IMR-90 (cell line): ENCODE data around the gene LRRC39. TPM values are rescaled to one million over a fixed set of nuclear protein-coding genes. Genes with fewer than 3 reads are reported as not detected.

Experiments used
- ATAC-seq: fragments of 200-7000 bp; cut with Tn5 transposase; 2 replicates; pipeline ENCODE4 v1.9.1; 2020; ENCODE audit warnings: low read depth, mild to moderate bottlenecking, moderate library complexity
- BruUV-seq: library from RNA; stranded (reverse); fragments of 400-500 nt; replicated peaks from 2 replicates; lab custom pipeline; 2021; lab: Mats Ljungman, UMichigan
- CTCF ChIA-PET: fragments of 300-600 bp; formaldehyde crosslinking; extraction: SDS; loops from one replicate; lab custom pipeline; 2021; ENCODE audit warnings: antibody characterized with exemption; lab: Yijun Ruan, JAX
- POLR2A ChIA-PET: fragments of 300-600 bp; sonication (Branson Sonifier 250); formaldehyde crosslinking; loops from one replicate; lab custom pipeline; 2022; ENCODE audit warnings: antibody characterized with exemption; ENCODE audit not compliant: unreplicated experiment; lab: Charles Lee
- DNase-seq: peaks from one replicate; pipeline ENCODE4 v3.0.0; 2013
- H2AFZ ChIP-seq: replicated peaks from 2 replicates; pipeline ENCODE3; 2013; ENCODE audit warnings: low read length, mild to moderate bottlenecking; ENCODE audit not compliant: poor library complexity
- H2AK5ac ChIP-seq: 2 replicates; pipeline ENCODE4 v1.6.1; 2013; ENCODE audit warnings: low read depth, low read length, inconsistent platforms
- H2AK9ac ChIP-seq: replicated peaks from 2 replicates; pipeline ENCODE3; 2013; ENCODE audit warnings: mild to moderate bottlenecking, low read depth, low read length, moderate library complexity; ENCODE audit not compliant: poor library complexity
- H2BK120ac ChIP-seq: 2 replicates; pipeline ENCODE4 v1.6.1; 2013; ENCODE audit warnings: low read depth, low read length, inconsistent platforms
- H2BK15ac ChIP-seq: 3 replicates; pipeline ENCODE4 v1.6.1; 2013; ENCODE audit warnings: low read depth, low read length, inconsistent platforms
- H2BK20ac ChIP-seq: 2 replicates; pipeline ENCODE4 v1.6.1; 2013; ENCODE audit warnings: low read depth, mild to moderate bottlenecking, inconsistent platforms, low read length, moderate library complexity
- H2BK5ac ChIP-seq: 2 replicates; pipeline ENCODE4 v1.6.1; 2013; ENCODE audit warnings: mild to moderate bottlenecking, low read depth, low read length, inconsistent platforms; ENCODE audit not compliant: poor library complexity, severe bottlenecking
- H3K14ac ChIP-seq: replicated peaks from 2 replicates; pipeline ENCODE4 v1.6.1; 2013; ENCODE audit warnings: low read depth, low read length, inconsistent platforms
- H3K18ac ChIP-seq: 2 replicates; pipeline ENCODE4 v1.6.1; 2013; ENCODE audit warnings: low read depth, low read length, control low read depth
- H3K23ac ChIP-seq: 2 replicates; pipeline ENCODE4 v1.6.1; 2013; ENCODE audit warnings: low read depth, low read length, inconsistent platforms
- H3K27ac ChIP-seq: 2 replicates; pipeline ENCODE4 v1.5.1; 2013; ENCODE audit warnings: mild to moderate bottlenecking, control low read depth, low read length; ENCODE audit not compliant: insufficient read depth
- H3K27me3 ChIP-seq: 2 replicates; pipeline ENCODE4 v1.6.1; 2013; ENCODE audit warnings: low read length; ENCODE audit not compliant: control insufficient read depth, insufficient read depth
- H3K36me3 ChIP-seq: 2 replicates; pipeline ENCODE4 v1.6.1; 2013; ENCODE audit warnings: low read length, mixed read lengths; ENCODE audit not compliant: control insufficient read depth, insufficient read depth
- H3K4ac ChIP-seq: 2 replicates; pipeline ENCODE4 v1.6.1; 2013; ENCODE audit warnings: low read depth, low read length, inconsistent platforms
- H3K4me1 ChIP-seq: 2 replicates; pipeline ENCODE4 v1.6.1; 2013; ENCODE audit warnings: low read length, mixed read lengths; ENCODE audit not compliant: control insufficient read depth, insufficient read depth
- H3K4me2 ChIP-seq: 2 replicates; pipeline ENCODE4 v1.6.1; 2013; ENCODE audit warnings: low read depth, mild to moderate bottlenecking, control low read depth, low read length, moderate library complexity
- H3K4me3 ChIP-seq: 2 replicates; pipeline ENCODE4 v1.5.1; 2013; ENCODE audit warnings: low read depth, mild to moderate bottlenecking, control low read depth, low read length, moderate library complexity; ENCODE audit not compliant: insufficient read depth
- H3K56ac ChIP-seq: 2 replicates; pipeline ENCODE4 v1.6.1; 2013; ENCODE audit warnings: low read length, inconsistent platforms; ENCODE audit not compliant: insufficient read depth; ENCODE audit errors: extremely low read depth
- H3K79me1 ChIP-seq, 2 experiments: 2 replicates each; pipeline ENCODE4 v1.6.1; 2013; ENCODE audit warnings: low read length in 2 of 2, inconsistent platforms in 1 of 2, low read depth in 1 of 2
- H3K9ac ChIP-seq: 2 replicates; pipeline ENCODE4 v1.6.1; 2013; ENCODE audit warnings: low read depth, low read length, control low read depth
- H3K9me1 ChIP-seq: 2 replicates; pipeline ENCODE4 v1.6.1; 2013; ENCODE audit warnings: low read length, inconsistent platforms; ENCODE audit not compliant: insufficient read depth
- H3K9me3 ChIP-seq: 2 replicates; pipeline ENCODE4 v1.6.1; 2013; ENCODE audit warnings: low read length; ENCODE audit not compliant: control insufficient read depth, insufficient read depth
- H4K20me1 ChIP-seq: 2 replicates; pipeline ENCODE4 v1.6.1; 2013; ENCODE audit warnings: low read length, inconsistent platforms; ENCODE audit not compliant: insufficient read depth
- H4K5ac ChIP-seq: 2 replicates; pipeline ENCODE4 v1.6.1; 2013; ENCODE audit warnings: mild to moderate bottlenecking, low read depth, low read length, control low read depth
- H4K8ac ChIP-seq, 2 experiments: 2 replicates each; pipeline ENCODE4 v1.6.1; 2013; ENCODE audit warnings: low read depth in 2 of 2, low read length in 2 of 2, control low read depth in 1 of 2, inconsistent platforms in 1 of 2
- H4K91ac ChIP-seq: 2 replicates; pipeline ENCODE4 v1.6.1; 2013; ENCODE audit warnings: low read depth, low read length, inconsistent platforms; ENCODE audit not compliant: insufficient read depth
- BHLHE40 ChIP-seq: fragments of 150-350 bp; IDR thresholded peaks from 2 replicates; pipeline ENCODE4 v1.6.1; 2016; ENCODE audit warnings: mild to moderate bottlenecking, low read depth, low read length
- CEBPB ChIP-seq: IDR thresholded peaks from 2 replicates; pipeline ENCODE4 v1.6.1; 2012; ENCODE audit warnings: low read depth, low read length, improper control_type of control experiment
- MXI1 ChIP-seq: IDR thresholded peaks from 2 replicates; pipeline ENCODE4 v1.6.1; 2012; ENCODE audit warnings: low read depth, mild to moderate bottlenecking, low read length, moderate library complexity, borderline replicate concordance
- RAD21 ChIP-seq: IDR thresholded peaks from 2 replicates; pipeline ENCODE4 v1.6.1; 2012; ENCODE audit warnings: low read length, improper control_type of control experiment
- WGBS, 2 experiments: methylation state at CpG; one replicate each; pipeline versions ENCODE4 v1.1.5 to v1.1.7; 2013; ENCODE audit warnings: missing lambda C conversion rate in 2 of 2; ENCODE audit not compliant: insufficient read length in 1 of 2; ENCODE audit errors: extremely low coverage in 2 of 2; 5-methylcytosine and 5-hydroxymethylcytosine counted together
- dilution Hi-C: fragments of 300-500 bp; cut with HindIII; formaldehyde crosslinking; loops from one replicate; pipeline ENCODE4 v1.14.3; 2018; ENCODE audit warnings: low sequenced_read_pairs; ENCODE audit not compliant: unreplicated experiment
- in situ Hi-C: fragments of 300-500 bp; cut with MboI; formaldehyde crosslinking; loops from 3 replicates; pipeline ENCODE4 v1.14.3; 2019; ENCODE audit warnings: low sequenced_read_pairs, inconsistent platforms, mixed read lengths
- intact Hi-C: fragments of 100-400 bp; cut with micrococcal nuclease; formaldehyde crosslinking; loops from 2 replicates; pipeline ENCODE4 v1.10.0; 2022
- polyA plus RNA-seq, 3 experiments: library from polyadenylated mRNA; depleted of rRNA; stranded (reverse); fragments of >200 nt; gene quantifications; 2 replicates each; pipeline ENCODE4 v1.2.3, GENCODE V29; 2012; ENCODE audit warnings: low replicate concordance in 1 of 3
- total RNA-seq: library from RNA; depleted of rRNA; stranded (reverse); fragments of >200 nt; gene quantifications from 2 replicates; pipeline ENCODE4 v1.2.3, GENCODE V29; 2012
- TF ChIP-seq, protein P1 (sequence below): fragments of 150-350 bp; IDR thresholded peaks from 2 replicates; pipeline ENCODE4 v1.6.1; 2017; ENCODE audit warnings: mild to moderate bottlenecking, antibody characterized with exemption, low read length, low read depth

Gene LRRC39
- total and polyA plus RNA-seq, 2 of the 4 experiments (the other 2 are of a cell fraction): 0.36 to 0.48 TPM

- CTCF ChIA-PET: no interaction called here
Observed at GRCh38 chr1:100177295-100178041, 588 bp downstream of the LRRC39 start.

More at GRCh38 chr1:100177295-100178041, 588 bp downstream of the LRRC39 start:
- Histone ChIP-seq H3K27me3 (no peaks in the 10 kb centered on the region), H2AK9ac (no peak overlapping the region), H2BK15ac (no peak overlapping the region), H3K14ac (no peak overlapping the region), H3K4me1 (no peaks in the 10 kb centered on the region), H3K4me2 (no peak overlapping the region), H3K9me3 (no peaks in the 10 kb centered on the region), H3K9ac (no peak overlapping the region), H2AFZ (no peak overlapping the region), H3K27ac (no peak overlapping the region), H4K8ac (no peak overlapping the region), H3K56ac (no peak overlapping the region), H2BK120ac (no peak overlapping the region), H3K36me3 (no peaks in the 10 kb centered on the region), H3K79me1 (no peaks in the 10 kb centered on the region), H2BK20ac (no peak overlapping the region), H4K5ac (no peak overlapping the region), H4K20me1 (no peaks in the 10 kb centered on the region), H3K23ac (no peak overlapping the region), H3K9me1 (no peaks in the 10 kb centered on the region), H3K4me3 (no peak overlapping the region), H2AK5ac (no peak overlapping the region), H3K4ac (no peak overlapping the region), H3K18ac (no peak overlapping the region), H2BK5ac (no peak overlapping the region), H4K91ac (no peak overlapping the region)
- WGBS, 2 experiments: no CpG with 5 or more reads among the region's 4 CpGs
- ATAC-seq: no peak
- POLR2A ChIA-PET: no interaction called here
- intact Hi-C loops: no loop called here
- TF ChIP-seq, protein P1, sequence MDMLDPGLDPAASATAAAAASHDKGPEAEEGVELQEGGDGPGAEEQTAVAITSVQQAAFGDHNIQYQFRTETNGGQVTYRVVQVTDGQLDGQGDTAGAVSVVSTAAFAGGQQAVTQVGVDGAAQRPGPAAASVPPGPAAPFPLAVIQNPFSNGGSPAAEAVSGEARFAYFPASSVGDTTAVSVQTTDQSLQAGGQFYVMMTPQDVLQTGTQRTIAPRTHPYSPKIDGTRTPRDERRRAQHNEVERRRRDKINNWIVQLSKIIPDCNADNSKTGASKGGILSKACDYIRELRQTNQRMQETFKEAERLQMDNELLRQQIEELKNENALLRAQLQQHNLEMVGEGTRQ: no peak
- TF ChIP-seq MXI1 (no peak), BHLHE40 (no peak), CEBPB (no peak), RAD21 (no peak)
- no peak for DNase-seq
- dilution Hi-C loops: no loop called here
- in situ Hi-C loops: no loop called here
- BruUV-seq: no TSS peak
